ENCODE results near the gene LRRC9.

The LRRC9 gene

DNA sequence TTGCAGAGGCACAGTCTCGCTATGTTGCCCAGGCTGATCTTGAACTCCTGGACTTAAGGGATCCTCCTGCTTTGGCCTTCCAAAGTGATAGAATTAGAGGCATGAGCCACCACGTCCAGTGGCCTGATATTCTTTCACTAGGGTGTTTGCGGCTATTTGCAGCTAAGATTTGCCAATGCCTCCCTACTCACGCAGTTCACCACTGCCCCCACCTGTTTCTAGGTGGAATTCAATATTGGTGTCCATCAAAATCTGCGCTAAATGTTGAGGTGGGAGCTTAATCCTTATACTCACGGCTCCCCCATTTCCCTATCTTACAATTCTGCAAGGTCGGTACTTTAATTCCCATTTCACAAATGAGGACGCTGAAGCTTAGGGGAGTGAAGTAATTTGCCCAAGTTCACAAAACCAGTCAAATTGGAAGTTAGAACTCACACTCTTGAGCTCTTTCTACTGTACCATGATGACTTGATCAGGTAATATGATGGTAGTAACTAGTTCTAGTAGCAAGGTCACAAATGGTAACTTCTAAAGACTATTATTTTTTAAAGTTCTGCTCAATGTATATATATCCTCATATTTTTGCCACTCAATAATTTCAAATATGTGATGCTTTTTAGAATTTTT is 22.1 kb upstream of the LRRC9 start:
- peak; percentile 69 for DNase-seq (ENCODE audit: low read depth)
- no peak overlapping the region for H3K4me3 ChIP-seq (ENCODE audit: low read depth, low read length)
- TF ChIP-seq, protein P1, sequence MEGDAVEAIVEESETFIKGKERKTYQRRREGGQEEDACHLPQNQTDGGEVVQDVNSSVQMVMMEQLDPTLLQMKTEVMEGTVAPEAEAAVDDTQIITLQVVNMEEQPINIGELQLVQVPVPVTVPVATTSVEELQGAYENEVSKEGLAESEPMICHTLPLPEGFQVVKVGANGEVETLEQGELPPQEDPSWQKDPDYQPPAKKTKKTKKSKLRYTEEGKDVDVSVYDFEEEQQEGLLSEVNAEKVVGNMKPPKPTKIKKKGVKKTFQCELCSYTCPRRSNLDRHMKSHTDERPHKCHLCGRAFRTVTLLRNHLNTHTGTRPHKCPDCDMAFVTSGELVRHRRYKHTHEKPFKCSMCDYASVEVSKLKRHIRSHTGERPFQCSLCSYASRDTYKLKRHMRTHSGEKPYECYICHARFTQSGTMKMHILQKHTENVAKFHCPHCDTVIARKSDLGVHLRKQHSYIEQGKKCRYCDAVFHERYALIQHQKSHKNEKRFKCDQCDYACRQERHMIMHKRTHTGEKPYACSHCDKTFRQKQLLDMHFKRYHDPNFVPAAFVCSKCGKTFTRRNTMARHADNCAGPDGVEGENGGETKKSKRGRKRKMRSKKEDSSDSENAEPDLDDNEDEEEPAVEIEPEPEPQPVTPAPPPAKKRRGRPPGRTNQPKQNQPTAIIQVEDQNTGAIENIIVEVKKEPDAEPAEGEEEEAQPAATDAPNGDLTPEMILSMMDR (conservative IDR thresholded peaks at IDR 0.05; ENCODE audit: low read depth, low read length) = peak; percentile 78

DNA sequence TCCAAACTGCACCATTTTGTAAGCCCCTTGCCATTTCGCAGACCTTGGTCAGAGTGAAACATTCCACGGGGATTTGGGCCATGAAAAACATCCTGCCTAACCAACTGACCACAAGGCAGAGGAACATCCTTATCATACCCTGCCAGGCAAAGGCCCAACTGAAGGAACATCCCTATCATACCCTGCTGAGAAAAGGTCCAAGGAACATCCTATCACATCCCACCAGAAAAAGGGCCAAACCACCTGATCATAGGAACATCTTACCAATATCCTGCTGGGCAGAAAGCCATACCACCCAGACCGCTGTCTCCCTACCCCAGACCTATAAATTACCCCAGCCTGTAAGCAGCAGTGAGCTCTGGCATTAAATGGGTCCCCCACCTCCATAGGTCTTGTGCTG is 19.4 kb upstream of the LRRC9 start:
- TF ChIP-seq, protein P1 (conservative IDR thresholded peaks at IDR 0.05; ENCODE audit: low read depth, low read length) = no peak
- H3K4me3 ChIP-seq (ENCODE audit: low read depth, low read length) = no peak overlapping the region
- no peak for DNase-seq (ENCODE audit: low read depth)

DNA sequence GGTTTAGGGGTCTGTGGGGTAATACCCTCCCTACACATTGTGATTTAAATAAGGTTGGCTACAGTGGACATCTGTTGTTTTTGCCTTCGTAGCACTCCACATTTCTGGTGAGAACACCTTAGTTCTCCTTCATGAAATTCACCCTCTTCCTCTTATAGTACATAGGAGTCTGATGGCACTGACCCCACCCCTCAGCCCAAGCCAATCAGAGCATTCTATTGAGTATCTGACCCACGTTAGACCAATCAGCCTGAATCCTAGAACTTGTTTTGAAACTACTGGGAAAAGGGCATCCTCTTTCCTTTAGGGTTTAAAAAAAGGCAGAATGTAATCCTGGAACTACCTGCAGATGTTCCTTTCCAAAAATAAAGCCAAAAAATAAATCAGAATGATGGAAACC is 15.8 kb upstream of the LRRC9 start:
- no peak for DNase-seq (ENCODE audit: low read depth)
- H3K4me3 ChIP-seq (ENCODE audit: low read depth, low read length) = no peak overlapping the region
- TF ChIP-seq, protein P1 (conservative IDR thresholded peaks at IDR 0.05; ENCODE audit: low read depth, low read length) = no peak

DNA sequence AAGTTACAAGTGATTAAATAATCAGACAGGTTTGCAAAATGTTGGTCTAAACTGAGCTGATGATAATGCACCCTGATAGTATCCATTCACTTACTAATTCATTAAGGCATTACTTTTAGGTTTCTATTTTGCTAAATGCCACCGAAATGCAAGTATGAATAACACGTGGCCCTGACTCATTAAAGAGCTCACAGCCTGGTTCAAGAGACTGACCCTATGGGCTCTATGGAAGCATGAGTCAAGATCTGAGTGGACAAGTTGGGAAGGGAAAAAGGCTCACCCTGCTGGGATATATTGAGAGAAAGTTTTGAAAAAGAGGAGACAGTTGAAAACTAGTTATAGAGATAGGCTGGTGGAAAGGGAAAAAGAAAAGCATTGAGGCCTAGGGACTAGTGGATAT is 14.8 kb upstream of the LRRC9 start:
- H3K4me3 ChIP-seq (ENCODE audit: low read depth, low read length) = no peak overlapping the region
- DNase-seq (ENCODE audit: low read depth) = peak; percentile 52
- TF ChIP-seq, protein P1 (conservative IDR thresholded peaks at IDR 0.05; ENCODE audit: low read depth, low read length) = no peak

DNA sequence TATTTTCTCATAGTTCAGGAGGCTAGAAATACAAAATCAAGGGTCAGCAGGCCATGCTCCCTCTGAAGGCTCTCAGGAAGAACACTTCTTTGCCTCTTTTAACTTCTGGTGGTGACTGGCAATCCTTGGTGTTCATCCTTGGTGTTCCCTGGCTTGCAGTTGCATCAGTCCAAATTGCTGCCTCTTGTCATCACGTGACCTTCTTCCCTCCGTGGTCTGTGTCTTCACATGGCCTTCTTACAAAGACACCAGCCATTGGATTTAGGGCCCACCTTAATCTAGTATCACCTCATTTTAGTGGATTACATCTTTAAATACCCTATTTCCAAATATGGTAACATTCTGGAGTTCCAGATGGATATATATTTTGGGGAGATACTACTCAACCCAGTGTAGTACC is 7.5 kb upstream of the LRRC9 start:
- TF ChIP-seq, protein P1 (conservative IDR thresholded peaks at IDR 0.05; ENCODE audit: low read depth, low read length) = no peak
- H3K4me3 ChIP-seq (ENCODE audit: low read depth, low read length) = no peak overlapping the region
- no peak for DNase-seq (ENCODE audit: low read depth)

DNA sequence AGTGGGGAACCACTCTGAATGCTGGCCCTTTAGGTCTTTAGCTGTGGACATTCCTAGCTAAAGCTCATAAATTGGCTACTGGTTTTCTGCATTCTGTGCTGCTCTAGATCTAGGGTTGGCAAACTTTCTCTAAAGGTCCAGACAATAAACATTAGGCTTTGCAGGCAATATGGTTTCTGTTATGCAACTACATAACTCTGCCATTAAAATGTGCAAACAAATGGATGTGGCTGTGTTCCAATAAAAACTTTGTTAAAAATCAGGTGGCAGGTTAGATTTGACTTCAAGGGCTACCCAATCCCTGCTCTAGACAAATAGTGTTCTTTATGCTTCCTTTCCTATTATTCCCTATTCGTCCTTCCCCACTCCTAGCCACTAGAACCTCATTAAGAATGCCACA is 6.8 kb upstream of the LRRC9 start:
- TF ChIP-seq, protein P1 (conservative IDR thresholded peaks at IDR 0.05; ENCODE audit: low read depth, low read length) = no peak
- H3K4me3 ChIP-seq (ENCODE audit: low read depth, low read length) = no peak overlapping the region
- no peak for DNase-seq (ENCODE audit: low read depth)

DNA sequence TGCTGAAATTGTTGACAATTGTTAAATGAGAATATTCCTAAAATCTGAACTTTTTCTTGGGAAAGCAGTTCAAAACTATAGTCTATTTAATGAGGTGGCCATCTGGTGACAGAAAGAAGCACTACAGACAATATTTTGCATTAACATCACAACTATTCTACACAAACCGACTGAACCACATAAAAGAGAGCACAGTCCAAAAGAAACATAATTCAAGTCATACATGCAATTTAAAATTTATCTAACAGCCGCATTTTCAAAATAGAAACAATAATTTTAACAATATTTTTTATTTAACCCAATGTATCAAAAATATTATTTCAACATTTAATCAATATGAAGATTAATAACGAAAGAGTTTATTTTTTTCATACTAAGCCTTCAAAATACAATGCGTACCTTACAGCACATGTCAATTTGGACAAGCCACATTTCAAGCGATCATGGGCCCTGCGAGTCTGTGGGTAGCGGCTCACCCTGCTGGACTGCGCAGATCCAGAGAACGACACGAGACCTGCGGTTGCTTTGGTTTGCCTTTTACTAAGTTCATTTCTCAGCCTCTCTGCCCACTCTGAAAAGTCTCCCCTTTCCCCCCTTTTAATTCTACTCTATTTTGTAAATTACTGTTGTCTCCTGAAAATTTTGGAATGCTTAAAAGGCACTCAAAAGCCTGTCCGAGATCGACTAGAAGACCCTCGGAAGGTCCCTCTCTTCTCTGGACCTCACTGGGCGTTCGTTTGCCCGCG is 947 bp upstream of the LRRC9 start:
- peak overlapping the region; percentile 56 for H3K4me3 ChIP-seq (ENCODE audit: low read depth, low read length)
- DNase-seq (ENCODE audit: low read depth) = peak; percentile 65
- TF ChIP-seq, protein P1 (conservative IDR thresholded peaks at IDR 0.05; ENCODE audit: low read depth, low read length) = peak; percentile 49

Measured in choroid plexus epithelial cell (primary cell).